ENCODE measurements around the gene XCR1. TPM values are rescaled to one million over a fixed set of nuclear protein-coding genes. Genes with fewer than 3 reads are reported as not detected.

XCR1 gene
- total and polyA plus RNA-seq, 9 of the 15 experiments (the other 6 are each of a cell fraction or from before 2014, with no cell fraction given): not detected

DNA sequence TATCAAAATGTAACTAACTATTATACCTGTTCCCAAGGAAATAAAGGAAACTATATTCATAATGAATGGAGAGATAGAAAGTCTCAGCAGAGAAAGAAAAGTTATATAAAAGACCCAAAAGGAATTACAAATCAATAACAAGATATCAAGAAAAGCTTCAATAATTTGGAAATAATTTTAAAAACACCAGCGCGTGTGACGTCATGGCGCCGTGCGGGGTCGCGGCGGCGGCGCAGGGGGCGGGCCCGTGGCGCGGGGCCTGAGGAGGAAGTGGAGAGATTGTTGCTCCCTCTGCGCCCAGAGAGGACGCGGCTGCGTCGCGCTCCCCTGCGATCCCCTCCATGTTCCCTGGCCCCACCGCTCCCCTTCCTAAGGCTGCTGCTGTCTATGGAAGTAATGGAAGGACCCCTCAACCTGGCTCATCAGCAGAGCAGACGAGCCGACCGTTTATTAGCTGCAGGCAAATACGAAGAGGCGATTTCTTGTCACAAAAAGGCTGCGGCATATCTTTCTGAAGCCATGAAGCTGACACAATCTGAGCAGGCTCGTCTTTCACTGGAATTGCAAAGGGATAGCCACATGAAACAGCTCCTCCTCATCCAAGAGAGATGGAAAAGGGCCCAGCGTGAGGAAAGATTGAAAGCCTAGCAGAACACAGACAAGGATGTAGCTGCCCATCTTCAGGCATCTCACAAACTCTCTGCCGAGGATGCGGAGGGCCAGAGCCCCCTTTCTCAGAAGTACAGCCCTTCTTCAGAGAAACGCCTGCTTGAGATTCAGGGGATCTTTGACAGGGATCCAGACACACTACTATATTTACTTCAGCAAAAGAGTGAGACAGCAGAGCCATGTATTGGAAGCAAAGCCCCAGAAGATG lies 4.1 kb downstream of the XCR1 start (continued):
- TF ChIP-seq, protein P1, sequence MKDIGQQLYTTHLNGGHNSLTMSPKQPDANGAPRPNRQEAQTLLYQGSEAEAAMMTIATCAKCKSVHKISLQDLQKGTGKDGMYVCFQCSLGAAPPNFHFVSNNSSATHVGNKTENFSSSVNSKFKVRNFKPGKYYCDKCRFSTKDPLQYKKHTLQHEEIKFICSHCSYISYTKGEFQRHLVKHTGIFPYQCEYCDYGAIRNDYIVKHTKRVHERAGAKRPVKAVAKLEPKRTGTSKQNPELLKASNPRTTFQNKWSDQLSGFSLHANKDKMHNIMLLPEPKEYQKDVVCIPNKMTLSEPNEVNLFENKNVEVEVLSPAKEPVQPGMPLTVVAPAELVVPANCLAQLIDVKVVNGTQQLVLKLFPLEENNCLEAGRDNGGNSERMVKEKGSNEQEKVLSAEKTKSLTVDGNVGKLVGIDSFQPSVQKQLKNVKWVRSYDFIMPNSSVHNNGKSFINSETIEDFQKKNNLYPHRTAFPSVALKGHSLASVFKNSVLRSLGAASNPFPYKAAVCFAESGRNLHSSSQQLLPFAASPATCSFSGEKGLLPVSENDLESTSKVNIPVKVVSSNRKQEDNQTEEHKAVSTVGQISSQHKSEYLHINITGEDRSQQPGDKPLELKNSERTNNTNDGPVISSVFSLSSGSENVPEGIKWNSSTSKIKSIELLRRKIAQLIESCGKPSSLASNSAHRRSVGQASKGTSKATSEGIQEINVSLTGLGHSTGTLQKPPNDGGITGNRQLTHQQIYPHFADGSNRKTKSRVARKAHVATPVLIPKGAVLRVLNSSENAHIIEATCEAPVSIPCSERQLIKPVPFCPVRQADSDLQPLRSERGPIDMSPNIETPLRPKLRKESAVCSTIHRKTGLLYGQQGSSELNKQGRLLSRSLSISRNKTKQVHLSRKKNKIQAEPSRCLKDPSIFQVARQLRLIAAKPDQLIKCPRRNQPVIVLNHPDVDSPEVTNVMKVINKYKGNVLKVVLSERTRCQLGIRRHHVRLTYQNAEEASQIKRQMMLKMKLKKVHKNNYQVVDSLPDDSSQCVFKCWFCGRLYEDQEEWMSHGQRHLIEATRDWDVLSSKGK (CRISPR knock-in tag; IDR thresholded peaks at IDR 0.05): no peak
- TF ChIP-seq, protein P2, sequence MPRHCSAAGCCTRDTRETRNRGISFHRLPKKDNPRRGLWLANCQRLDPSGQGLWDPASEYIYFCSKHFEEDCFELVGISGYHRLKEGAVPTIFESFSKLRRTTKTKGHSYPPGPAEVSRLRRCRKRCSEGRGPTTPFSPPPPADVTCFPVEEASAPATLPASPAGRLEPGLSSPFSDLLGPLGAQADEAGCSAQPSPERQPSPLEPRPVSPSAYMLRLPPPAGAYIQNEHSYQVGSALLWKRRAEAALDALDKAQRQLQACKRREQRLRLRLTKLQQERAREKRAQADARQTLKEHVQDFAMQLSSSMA (CRISPR knock-in tag; IDR thresholded peaks at IDR 0.05): no peak
- TF ChIP-seq CXXC5 (CRISPR knock-in tag; IDR thresholded peaks at IDR 0.05) (peak; percentile 95), SREBF2 (CRISPR knock-in tag; IDR thresholded peaks at IDR 0.05) (no peak), DACH1 (IDR thresholded peaks at IDR 0.05; ENCODE audit: partially characterized antibody) (no peak), NBN (IDR thresholded peaks at IDR 0.05; ENCODE audit: low read depth) (0 out of 2 replicates have a peak, but pooled peaks have one; percentile 47), SAP30 (IDR thresholded peaks at IDR 0.05; ENCODE audit: borderline replicate concordance, insufficient read depth, low read depth, low read length, poor library complexity, severe bottlenecking) (no peak), SRSF9 (IDR thresholded peaks at IDR 0.05; ENCODE audit: borderline replicate concordance, low read depth, low read length) (no peak), MAFK (IDR thresholded peaks at IDR 0.05; ENCODE audit: low read length) (no peak), SMAD4 (CRISPR knock-in tag; conservative IDR thresholded peaks at IDR 0.05) (peak; percentile 32; the same call in 1 of the 2 replicates), RCOR1 (IDR thresholded peaks at IDR 0.05; ENCODE audit: borderline replicate concordance in 1 of 2, low read depth in 2 of 2, low read length in 2 of 2) (0 out of 4 replicates have a peak, but pooled peaks of 1 of the 2 experiments have one; percentile 11), GATA2 (CRISPR knock-in tag; IDR thresholded peaks at IDR 0.05) (no peak)
- TF ChIP-seq, protein P3, sequence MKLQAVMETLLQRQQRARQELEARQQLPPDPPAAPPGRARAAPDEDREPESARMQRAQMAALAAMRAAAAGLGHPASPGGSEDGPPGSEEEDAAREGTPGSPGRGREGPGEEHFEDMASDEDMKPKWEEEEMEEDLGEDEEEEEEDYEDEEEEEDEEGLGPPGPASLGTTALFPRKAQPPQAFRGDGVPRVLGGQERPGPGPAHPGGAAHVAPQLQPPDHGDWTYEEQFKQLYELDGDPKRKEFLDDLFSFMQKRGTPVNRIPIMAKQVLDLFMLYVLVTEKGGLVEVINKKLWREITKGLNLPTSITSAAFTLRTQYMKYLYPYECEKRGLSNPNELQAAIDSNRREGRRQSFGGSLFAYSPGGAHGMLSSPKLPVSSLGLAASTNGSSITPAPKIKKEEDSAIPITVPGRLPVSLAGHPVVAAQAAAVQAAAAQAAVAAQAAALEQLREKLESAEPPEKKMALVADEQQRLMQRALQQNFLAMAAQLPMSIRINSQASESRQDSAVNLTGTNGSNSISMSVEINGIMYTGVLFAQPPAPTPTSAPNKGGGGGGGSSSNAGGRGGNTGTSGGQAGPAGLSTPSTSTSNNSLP (IDR thresholded peaks at IDR 0.05; ENCODE audit: borderline replicate concordance, low read depth, low read length): 0 out of 2 replicates have a peak, but pooled peaks have one; percentile 13
- TF ChIP-seq, protein P4, sequence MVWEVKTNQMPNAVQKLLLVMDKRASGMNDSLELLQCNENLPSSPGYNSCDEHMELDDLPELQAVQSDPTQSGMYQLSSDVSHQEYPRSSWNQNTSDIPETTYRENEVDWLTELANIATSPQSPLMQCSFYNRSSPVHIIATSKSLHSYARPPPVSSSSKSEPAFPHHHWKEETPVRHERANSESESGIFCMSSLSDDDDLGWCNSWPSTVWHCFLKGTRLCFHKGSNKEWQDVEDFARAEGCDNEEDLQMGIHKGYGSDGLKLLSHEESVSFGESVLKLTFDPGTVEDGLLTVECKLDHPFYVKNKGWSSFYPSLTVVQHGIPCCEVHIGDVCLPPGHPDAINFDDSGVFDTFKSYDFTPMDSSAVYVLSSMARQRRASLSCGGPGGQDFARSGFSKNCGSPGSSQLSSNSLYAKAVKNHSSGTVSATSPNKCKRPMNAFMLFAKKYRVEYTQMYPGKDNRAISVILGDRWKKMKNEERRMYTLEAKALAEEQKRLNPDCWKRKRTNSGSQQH (CRISPR knock-in tag; IDR thresholded peaks at IDR 0.05): no peak
- TF ChIP-seq, protein P5, sequence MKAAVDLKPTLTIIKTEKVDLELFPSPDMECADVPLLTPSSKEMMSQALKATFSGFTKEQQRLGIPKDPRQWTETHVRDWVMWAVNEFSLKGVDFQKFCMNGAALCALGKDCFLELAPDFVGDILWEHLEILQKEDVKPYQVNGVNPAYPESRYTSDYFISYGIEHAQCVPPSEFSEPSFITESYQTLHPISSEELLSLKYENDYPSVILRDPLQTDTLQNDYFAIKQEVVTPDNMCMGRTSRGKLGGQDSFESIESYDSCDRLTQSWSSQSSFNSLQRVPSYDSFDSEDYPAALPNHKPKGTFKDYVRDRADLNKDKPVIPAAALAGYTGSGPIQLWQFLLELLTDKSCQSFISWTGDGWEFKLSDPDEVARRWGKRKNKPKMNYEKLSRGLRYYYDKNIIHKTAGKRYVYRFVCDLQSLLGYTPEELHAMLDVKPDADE (conservative IDR thresholded peaks at IDR 0.05; ENCODE audit: control insufficient read depth, low read depth, low read length): no peak
- TF ChIP-seq, protein P6, sequence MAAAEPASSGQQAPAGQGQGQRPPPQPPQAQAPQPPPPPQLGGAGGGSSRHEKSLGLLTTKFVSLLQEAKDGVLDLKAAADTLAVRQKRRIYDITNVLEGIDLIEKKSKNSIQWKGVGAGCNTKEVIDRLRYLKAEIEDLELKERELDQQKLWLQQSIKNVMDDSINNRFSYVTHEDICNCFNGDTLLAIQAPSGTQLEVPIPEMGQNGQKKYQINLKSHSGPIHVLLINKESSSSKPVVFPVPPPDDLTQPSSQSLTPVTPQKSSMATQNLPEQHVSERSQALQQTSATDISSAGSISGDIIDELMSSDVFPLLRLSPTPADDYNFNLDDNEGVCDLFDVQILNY (CRISPR knock-in tag; IDR thresholded peaks at IDR 0.05): no peak

Measured in K562 (cell line).